ENCODE measurements around the gene FLOT2.
"Not testable (repeated sequence)": the region's sequence is repeated elsewhere in the genome, so short reads cannot be mapped to it uniquely, and the experiment has no call there.

The FLOT2 gene

DNA sequence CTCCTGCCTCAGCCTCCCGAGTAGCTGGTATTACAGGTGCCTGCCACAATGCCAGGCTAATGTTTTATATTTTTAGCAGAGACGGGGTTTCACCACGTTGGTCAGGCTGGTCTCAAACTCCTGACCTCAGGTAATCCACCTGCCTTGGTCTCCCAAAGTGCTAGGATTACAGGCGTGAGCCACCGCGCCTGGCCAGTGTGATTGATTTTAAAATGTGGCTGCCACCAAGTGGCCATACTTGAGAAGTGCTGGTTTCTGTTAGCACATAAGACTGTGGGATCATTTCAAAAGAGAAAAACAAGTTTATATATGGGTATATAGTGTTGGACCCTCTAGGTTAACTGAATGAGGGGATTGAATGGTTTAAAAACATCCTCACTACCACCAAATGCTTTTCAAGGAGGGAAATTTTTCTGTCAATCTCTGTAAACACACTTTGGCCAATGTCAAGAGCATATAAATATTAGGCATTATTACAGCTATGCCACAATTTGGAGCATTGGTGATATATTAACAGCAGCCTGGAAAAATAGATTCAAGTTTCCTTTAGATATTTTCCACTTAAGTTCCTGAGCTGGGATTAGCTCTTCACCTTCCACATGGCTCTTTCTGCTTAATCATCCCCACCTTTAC is 18.9 kb upstream of the FLOT2 start:
- DNase-seq (ENCODE audit: low read depth) = peak; percentile 59

DNA sequence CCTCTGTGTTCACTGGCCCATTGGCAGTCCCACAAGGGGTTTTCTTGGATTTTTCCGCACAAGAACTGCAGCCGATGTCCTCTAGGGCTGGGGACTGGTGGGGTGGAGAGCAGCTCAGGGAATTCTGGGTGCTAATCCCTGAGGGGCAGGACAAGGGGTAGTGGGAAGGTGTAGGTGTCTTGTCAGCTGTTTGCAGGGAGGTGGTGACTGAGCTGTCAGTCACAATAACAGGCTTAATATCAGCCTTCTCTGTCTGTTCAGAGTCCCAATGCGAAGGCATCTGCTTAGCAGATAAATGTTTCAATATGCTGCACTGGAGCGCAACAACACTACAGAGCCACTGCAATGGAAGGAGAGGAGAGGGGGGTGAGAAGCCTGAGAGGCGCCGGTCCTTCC is 15.4 kb upstream of the FLOT2 start:
- no peak for DNase-seq (ENCODE audit: low read depth)

DNA sequence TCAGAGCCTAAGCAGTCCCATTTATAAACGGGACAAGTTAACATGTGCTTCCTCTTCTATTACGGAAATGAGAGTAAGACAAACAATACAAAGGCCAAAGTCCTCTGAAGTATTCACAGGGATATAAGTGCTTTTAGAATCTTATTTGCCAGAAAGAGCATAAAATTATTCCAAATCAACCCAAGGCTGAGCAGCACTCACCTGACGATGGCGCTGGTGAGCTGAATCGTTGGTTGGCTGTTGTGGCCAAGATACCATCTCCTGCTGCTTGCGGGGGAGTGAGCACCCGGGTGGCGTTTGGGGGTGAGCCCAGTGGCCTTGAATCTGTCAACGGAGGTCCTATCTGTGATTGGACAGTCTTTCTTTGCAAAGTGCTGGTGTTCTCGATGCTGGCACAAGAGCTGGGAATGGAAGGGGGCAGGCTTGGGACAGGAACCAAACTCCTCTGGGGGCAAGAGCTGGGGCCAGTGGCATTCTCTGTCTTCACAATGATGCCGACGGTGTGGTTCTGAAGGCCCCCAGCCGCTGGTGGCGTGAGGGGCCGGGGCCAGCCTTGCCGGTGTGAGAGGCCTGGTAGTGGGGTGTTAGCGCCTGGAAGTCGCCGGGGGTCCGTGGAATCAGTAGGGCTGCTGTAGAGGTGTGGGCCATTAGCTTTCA is 14.9 kb upstream of the FLOT2 start:
- no peak for DNase-seq (ENCODE audit: low read depth)

DNA sequence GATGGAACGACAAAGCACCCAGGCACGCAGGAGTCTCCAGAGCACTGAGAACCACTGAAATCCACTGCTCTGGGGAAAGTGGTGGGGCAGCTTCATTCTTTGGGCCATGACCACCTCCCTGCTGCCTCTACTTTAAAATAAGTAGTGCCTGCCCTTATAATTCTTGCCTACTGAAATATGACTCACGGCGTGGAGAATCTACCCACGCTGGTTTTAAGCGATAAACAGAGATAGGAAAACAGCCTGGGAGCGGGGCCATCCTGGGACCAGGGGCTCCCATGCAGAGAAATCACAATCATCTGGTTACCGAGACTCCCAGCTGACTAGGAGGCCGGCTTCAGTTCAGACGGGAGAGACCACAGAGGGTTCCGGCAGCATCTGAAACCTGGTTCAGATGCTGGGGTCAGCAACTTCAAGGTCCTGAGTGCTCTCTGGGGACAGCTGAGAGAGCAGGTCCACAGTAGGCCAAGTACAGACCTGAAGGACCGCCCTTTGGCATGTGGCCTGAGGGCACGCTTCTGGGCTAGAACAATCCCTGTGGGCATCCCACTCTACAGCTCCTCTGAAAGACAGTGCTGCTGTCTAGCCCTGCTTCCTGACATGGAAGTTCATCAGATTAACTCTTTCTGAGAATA is 14.0 kb upstream of the FLOT2 start:
- no peak for DNase-seq (ENCODE audit: low read depth)

DNA sequence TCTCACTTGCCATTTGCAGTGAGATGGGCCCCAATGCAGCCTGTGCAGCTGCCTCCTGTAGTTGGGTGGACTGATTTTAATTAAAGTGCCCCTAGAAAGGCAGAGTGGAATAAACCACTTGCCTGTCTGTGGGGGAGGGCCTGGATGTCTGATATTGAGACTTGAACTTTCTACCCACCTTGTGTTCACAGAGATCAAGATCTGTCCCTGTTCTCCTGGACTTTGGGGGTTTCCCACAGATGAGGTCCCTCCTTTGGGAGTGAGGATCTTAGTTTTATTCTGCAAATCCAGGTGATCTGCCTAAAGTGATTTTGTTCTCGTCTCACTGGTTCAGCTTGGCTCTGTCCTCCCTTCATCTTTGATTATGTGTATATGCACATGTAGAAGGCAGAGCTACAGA is 13.0 kb upstream of the FLOT2 start:
- no peak for DNase-seq (ENCODE audit: low read depth)

DNA sequence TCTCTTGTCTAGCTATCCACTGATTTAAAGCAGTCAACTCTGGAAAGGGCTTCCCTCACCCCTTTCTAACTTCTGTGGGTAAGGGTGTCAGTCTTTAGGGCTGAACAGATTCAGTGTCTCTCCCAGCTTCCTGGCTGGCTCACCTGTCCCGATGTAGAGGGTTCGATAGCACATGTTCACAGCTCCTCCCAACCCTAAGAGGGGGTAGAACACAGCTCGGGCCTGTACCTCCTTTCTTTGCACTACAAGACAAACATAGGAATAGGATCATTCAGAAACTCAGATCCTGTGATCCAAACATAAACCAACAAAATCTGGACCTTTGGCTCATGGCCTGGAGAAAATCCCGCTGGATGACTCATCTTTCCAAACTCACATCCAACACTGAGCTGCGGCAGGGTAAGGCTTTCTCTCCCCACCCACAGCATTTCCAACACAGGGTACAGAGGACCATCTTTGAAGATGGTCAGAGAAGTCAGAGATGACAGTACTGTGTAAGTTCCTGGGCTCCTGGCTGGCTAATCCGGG is 11.2 kb upstream of the FLOT2 start:
- peak; percentile 79 for DNase-seq (ENCODE audit: low read depth)

DNA sequence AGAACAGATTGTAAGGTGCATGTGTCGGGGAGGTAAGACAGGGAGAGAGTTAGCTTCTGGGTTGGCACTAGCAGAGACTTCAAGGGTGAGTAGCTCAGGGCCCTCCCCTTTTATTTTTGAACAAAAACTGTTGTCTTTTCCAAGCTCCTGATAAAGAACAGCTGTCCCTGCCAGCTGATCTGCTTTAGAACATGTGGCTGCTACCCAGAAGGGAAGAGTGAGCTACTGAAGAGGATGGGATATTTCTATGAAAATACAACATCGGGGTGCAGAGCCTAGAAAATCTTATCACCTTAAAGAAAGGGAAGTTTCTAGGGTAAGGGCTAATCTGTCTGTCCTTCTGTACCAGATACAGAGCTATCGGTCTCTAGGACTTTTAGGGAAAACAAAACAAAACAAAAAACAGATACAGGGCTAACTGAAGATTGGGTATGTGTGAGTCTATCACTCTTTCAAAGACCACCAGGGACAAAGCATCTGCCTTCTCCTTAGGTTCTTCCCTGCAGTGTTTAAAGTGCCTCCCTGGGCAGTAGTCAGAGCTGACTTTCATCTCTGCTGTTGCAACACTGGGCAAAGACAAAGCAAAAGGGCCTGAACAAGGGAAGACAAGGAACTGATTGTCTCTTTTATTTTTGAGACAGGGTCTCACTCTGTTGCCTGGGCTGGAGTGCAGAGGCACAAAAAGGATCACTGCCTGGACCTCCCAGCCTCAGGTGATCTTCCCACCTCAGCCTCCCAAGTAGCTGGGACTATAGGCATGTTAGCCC is 10.4 kb upstream of the FLOT2 start:
- DNase-seq (ENCODE audit: low read depth) = no peak

DNA sequence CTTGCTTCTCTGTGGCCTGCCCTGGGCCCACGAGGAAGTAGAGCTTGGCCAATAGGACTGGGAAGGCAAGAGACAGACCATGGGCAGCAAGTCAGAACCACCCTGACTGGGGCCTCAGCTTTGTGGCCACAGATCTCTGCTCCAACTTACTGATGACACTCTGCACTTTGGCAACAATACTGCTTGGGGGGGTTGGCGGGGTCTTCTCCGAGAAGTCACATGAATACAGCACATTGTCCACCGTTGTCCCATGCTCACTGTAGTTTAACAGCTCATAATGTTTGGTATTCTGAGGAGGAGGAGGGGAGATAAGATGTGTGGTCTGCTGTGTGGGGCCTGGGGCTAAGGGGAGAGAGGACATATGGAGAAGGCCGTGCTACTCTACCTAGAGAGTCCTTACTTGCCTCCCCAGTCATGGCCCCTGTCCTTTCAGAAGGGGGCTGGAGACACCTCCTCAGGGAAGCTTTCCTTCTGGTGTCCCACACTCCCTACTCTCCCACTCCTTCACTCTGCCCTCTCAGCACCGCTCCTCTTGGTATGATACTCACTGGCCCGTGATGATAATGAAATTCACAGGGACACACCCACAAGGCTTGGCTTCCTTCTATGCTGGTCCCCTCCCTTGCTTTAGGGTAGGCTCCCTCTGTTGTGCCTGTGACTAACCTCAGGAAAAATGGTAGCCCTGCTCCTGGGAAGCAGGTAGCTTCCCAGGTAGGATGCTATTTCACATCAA is 9.3 kb upstream of the FLOT2 start:
- no peak for DNase-seq (ENCODE audit: low read depth)

DNA sequence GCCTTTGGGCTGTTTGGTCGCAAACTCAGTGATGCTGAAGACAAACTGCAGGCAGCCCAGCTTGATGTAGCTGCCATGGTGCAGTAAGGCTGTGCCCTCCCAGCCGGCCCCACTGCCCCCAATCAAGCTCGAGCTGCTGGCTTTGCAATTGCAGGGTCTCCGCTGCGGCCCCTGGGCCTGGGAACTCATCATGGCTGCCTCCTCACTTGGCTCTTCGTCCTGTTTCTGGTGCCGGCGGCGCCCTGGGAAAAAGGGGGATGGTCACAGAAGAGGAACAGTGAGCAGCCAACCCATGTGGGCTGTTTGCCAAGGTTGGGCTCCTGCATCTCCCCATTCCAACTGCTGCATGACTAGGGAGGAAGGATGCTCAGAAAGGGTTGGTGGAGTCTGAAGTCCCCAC is 8.7 kb upstream of the FLOT2 start:
- no peak for DNase-seq (ENCODE audit: low read depth)

DNA sequence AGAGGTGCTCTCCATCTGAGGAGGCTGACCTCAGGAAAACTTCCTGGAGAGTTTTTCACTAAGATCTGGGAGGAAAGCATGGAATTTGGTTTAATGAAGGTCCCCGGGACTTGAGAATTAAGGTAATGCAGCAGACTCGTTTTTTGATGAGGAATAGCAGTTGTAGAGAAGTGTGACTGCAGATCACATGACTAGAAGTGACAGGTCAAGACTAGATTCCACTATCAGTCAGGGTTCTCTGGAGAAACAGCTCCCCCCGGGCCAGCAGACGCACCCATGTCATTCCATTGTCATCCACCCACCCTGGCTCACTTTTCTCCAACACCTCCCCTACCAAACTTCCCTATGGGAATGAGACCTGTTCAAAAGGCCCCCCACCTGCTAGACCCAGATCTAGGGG is 7.3 kb upstream of the FLOT2 start:
- DNase-seq (ENCODE audit: low read depth) = no peak

DNA sequence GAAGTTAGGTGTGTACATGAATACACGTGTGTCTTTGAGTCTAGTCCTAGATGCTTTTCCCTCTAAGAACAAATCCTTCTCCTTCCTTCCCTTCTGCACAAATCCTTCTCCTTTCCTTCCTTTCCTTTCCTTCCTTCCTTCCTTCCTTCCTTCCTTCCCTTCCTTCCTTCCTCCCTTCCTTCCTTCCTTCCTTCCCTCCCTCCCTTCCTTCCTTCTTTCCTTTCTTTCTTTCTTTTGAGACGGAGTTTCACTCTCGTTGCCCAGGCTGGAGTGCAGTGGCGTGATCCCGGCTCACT is 6.0 kb upstream of the FLOT2 start:
- not testable (repeated sequence) for DNase-seq (ENCODE audit: low read depth)

DNA sequence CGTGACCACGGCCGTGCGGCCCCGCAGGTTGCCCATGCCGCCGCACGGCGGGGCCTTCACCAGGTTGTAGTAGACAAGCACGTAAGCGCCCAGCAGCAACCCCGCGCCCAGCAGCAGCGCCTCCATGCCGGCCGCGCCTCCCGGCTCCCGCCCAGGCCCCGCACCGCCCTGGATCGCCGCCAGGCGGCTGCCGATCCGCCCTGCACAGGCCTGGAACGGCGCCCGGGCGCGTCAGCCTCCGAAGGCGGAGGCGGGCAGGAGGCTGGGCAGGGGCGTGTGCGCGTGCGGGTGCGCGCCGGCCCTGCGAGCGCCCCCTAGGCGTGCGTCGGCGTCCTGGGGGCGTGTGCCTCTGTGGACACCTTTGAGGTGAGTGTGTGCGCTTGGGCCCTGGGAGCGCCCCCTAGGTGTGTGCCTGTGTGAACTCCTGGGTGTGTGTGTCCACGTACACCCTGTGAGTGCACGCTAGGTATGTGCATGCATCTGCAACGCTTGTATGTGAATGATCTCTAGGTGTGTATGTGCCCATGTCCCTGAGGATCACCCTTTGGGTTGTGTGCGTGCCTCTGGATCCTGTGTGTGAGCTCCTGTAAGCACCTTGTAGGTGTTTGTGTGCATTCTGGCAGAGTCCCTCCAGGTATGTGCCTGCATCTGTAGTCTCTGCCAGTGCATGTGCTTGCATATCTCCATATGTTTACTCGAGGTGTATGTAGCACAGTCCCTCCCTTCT is 5.4 kb upstream of the FLOT2 start, which contains the start of gene DHRS13:
Gene DHRS13 (minus strand): TSS at position 261 of the 727 bp plus-strand sequence. CDS start 135 bp downstream, at position 126.
- peak; percentile 93 for DNase-seq (ENCODE audit: low read depth)

DNA sequence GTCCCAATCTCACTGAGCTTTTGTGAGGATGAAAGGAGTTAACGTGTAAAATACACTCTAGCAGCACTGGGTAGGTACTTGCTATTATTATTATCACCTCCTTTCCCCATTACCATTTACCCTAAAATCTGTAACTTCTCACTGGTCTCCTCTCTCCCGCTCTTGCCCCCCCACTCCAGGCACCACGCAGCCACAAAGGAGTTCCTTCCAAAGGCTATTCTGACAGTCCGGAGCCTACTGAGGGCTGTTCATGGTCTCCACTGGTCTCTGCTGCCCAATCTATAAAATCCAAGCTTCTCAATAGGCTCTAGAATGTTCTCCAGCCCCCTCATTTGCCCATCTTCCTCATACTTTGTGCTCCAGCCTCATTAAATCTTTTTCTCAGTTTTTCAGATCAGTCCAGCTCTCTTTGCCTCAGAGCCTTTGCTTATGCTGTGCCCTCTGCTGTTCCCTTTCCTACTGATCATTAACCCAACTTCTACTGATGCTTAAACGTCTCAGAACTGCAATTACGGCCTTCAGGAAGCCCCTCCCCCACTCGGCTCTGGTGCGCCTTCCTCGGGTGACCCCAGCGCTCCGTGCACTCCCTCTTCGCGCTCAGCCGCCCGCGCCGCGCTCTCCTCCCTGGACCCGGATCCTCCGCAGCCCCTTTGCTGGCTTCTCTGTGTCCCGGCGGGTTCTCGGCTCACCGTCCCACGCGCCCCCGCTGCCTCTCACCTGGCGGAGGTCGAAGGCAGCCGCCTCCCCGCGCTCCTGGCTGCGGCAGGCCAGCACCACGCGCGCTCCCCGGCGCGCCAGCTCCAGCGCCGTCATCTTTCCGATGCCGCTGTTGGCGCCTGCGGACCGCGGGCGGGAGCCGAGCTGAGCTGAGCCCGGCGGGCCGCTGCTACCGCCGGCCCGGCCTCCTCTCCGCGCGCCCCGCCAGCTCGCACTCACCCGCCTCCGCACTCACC is 4.6 kb upstream of the FLOT2 start:
- DNase-seq (ENCODE audit: low read depth) = peak; percentile 59

DNA sequence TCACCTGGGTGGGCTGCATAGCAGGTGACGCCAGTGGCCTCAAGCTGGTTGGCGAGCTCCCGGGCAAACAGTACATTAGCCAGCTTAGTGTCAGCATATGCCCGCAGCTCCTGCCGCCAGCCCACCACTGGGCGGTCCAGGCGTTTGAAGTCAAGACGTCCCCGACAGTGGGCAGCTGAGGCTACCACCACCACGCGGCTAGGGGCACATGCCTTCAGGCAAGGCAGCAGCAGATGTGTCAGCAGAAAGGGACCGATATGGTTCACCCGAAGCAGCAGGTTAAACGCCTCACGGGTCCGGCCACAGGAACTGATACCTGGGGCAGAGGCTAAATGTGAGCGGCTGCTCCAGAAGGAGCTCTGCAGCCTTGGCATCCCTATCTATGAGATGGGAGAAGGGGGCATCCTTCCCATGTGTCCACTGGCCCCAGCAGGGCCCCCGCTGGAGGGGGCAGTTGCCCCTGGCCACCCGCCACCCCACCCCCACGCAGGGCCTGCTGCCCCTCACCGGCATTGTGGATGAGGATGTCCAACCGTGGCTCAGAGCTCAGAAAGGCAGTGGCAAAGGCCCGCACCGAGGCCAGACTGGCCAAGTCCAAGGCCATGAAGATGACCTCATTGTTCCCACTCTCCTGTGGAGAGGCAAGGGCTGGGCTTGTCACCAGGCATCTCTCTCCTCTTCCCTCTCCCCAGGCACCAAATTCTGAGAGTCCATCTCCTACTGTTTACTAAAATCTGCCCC is 3.6 kb upstream of the FLOT2 start:
- DNase-seq (ENCODE audit: low read depth) = no peak

DNA sequence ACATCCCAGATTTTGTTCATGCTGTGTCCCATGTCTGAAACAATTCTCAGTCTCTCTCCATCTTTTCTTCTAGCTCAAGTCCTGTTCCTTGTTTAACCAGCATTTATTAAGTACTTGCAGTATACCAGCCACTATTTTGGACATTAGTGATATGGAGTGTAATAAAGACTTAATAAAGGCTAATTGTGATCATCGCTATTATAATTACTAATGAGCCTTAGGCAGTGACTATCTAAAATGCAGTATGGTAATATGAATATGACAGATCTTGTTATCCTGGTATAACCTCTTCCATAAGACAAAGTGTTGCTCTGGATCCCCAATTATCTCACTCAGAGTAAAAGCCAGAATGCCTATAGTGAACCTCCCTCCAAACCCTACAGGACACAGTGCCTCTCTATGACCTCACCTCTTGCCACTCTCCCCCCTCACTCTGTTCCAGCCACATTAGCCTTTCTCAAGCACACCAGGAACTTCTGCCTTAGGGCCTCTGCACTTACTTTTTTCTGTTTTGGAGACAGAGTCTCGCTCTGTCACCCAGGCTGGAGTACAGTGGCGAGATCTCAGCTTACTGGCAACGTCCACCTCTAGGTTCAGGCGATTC is 1.8 kb upstream of the FLOT2 start:
- DNase-seq (ENCODE audit: low read depth) = no peak

DNA sequence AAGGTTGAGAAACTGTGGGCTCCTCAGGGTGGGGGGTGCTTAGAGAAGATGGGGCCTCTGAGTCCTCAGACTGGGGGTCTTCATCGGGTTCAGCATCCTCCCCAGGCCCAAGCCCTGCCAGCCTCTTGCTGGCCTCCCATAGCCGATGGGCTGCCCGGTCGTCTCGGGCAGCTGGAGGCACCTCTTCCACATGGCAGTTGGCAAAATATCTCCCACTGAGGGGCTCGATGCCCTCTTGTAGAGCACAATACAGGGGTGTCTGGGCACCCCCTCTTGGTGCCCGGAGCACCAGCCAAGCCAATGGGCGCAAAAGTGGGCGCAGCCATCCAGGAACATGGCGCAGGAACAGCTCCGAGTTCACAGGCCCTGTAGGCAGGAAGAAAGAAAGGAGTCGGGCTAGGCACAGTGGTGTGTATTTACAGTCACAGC is 1.0 kb upstream of the FLOT2 start:
- DNase-seq (ENCODE audit: low read depth) = no peak

DNA sequence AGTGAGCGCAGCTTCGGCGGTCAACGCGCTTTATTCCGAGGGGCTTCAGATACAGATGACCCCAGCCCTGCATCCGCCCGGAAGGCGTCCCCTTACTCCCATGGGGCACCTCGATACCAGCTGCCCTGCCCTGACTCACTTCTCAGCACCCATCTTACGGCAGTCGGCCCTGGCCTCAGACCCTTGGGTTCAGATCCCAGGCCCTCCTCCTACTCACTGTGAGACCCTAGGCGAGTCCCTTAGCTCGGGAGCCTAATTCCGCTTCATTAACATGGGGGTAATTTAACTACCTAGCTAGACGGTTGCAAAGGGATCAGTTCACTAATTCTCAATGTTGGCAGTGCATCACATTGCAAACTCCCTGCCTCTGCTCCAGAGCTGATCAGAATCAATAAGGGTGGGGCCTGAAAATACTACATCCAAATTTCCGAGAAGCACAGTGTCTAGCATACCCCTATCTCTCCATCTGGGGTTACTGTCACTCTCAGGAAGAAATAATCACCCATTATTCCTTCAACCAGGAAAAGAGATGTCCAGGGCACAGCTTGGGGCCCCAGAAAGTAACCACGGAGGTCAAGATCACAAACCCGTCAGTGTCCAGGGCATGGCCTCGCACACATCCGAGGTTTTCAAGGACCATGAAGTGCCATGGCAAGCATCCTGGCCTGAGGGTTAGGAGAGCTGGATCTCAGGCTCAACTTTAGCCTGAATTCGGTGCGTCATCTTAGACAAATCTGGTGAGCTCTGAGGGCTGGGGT is 415 bp upstream of the FLOT2 start:
- no peak for DNase-seq (ENCODE audit: low read depth)

DNA sequence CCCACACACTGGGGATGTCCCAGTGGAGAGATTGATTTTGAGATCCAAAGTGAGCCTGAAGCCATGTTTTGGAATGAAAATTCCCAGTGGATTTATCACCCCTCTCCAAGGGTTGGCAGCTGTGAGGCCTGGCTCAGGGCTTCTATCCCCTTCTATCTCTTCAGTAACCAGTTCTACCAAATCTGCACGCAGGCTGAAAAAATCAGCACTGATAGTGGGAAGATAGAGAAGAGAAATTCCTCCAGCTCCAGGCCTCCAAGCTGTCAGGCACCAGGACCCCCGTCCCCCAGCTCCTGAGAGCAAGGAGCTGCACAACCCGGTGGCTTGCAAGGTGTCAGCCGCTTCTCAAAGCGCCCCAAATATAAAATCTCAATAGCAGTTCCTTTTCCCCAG is 1.0 kb downstream of the FLOT2 start:
- peak; percentile 22 for DNase-seq (ENCODE audit: low read depth)
